Ecto neural progenitor cell (in vitro differentiated cells): ENCODE results near the gene TDRD15.
"Not testable (repeated sequence)": the region's sequence is repeated elsewhere in the genome, so short reads cannot be mapped to it uniquely, and the experiment has no call there.

ENCODE experiments used
- DNase-seq: peaks from one replicate; pipeline ENCODE4 v3.0.0-alpha.2; 2018; ENCODE audit warnings: low spot score

TDRD15 gene

DNA sequence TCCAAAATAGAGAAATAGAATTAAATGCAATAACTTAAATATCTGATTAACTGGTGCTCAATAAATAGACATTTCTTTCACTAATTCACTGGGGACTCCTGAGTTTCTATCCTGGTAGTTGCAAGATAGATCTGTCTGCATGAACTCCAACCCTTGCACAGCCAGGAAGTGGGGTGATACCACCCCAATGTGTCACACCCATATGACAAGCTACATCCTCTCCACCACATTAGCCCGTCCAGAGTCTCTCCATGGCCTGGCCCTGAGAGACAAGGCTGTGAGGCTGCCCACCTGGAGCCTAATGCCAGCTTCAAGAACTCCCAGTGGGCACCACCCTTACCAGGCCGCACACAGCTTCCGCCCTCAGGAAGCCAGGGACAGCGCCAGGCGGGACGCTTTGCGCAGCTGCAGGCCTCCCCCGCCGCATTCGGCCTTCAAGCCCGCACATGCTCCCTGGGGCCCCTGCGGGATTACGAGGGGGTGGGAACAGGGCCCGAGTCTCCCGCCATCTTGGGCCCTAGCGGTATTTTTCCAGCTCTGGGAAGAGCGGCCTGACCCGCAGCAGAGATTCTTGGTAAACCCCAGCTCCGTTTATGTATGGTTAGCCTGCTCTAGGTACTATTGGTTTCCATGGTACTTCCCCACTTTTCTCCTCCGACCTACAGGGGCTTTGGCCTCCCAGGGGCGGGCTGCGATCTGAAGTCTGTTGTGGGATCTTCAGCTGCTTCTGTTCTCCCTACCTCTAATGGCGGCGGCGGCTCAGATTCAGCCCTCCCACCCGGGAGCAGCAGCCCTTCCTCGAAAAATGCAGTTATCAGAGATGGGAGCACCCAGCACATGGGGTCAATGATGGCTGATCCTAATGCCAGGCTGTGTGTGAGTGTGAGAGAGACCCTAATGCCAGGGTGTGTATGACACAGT is at the start of gene TDRD15:
TSS of gene TDRD15 (plus strand) at position 496 of the 921 bp plus-strand sequence. CDS start 13,500 bp downstream, outside the sequence.
- no peak for DNase-seq

DNA sequence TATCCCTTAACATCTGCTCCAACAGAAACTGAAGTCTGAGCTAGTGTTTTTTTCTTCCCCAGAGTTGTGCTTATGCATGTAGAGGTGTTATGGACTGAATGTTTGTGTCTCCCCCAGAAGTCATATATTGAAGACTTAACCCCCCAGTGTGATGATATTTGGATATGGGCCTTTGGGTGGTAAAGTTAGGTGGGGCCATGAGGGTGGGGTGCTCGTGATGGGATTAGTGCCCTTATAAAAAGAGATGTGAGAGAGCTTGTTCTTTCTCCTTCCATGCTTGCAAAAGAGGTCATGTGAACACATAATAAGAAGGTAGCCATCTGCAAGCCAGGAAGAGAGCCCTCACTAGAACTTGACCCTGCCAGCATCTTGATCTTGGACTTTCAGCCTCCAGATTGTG is 45.5 kb upstream of the TDRD15 start:
- no peak for DNase-seq

DNA sequence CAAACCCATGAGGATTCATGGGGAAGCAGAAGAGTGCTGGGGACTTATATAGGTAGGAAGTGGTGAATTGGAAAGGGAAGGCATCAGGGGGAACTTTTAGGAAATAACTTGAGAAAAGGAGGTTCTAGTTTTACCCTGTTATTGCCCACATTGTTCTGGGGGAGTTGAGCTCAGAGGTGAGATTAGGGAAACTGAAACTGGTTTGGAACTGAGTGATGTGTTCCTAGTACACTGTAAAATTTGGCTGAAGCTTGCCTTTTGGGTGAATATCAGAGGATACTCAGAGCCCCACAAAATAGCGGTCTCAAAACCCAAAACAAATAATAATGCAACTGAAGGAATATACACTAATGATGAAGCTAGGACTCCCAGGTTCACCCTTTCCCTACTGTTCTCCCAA is 40.3 kb upstream of the TDRD15 start:
- no peak for DNase-seq

DNA sequence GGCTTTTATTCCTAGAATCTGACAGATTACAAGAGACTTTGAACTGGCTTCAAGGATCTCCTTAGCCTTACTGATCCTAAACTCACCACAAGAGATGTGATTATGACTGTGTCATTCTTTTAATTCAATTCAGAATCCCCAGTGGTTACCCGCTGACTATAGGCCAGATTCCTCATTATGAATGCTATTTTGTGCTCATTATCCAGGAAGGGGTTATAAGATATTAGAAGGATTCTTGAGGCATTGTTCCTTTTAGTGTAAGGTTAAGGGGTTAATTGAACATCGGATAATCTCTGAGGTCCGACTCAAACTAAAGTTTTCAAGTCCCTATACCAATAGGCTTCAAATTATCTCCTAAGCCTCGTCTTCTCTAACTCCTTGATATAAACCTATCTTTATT is 39.4 kb upstream of the TDRD15 start:
- no peak for DNase-seq

DNA sequence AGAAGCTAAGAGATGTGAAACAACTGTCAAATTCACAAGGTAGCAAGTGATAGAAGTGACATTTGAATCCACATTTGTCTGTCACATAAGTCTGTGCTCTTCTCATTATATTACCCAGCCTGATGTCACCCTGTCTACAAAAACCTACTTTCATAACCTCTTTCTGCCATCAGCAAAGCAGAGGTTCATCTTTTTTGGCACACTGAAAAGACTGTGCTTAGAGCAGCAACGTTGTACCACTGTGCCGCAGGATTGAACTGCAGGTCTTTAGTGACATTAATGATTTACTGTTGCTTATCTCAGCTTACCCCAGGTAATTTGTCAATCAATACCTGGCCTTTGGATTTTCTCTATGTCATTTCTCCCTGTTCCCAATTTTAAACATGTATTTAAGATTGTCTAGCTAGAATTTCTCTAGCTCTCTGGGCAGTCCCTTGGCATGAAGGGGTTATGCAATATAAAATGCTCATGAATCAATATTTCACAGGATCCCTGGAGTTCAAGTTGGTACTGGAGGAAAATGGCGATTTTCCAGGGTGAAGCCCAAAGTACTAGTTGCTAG is 31.4 kb upstream of the TDRD15 start:
- DNase-seq = no peak

DNA sequence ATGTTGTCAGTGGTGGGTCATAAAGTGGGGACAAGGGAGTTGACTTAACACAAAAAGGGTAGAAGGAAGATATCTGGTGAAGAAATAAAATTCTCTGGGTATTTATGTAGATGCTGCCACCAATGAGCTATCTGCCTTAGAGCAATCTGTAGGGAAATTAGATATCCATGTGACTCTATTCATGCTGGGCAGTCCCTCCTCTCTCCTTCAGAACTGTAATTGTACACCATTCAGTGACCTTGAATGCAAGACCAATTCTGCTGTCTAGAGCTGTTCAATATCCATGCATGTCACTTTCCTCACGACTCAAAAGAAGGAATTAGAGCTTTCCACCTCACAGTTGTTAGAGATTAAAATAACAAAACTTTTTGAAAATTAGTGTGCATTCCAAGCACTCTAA is 28.6 kb upstream of the TDRD15 start:
- no peak for DNase-seq

DNA sequence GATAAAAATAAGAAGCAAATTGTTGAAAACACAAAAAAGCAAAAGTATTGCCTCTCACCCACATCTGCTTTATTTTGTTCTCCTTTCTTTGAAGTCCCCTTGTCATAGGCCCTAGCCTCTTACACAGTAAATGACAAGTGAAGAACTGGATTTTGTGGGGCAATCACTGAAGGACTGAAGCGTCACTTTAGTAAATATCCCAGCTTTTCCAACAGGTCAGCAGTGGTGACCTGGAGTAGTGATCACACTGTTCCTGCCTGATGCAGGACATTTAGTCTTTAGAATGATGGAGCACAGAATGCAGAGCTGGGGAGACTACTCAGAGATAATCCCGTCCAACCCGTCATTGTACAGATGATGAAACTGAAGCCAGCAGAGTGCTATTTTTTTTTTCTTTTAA is 28.1 kb upstream of the TDRD15 start:
- DNase-seq = no peak

DNA sequence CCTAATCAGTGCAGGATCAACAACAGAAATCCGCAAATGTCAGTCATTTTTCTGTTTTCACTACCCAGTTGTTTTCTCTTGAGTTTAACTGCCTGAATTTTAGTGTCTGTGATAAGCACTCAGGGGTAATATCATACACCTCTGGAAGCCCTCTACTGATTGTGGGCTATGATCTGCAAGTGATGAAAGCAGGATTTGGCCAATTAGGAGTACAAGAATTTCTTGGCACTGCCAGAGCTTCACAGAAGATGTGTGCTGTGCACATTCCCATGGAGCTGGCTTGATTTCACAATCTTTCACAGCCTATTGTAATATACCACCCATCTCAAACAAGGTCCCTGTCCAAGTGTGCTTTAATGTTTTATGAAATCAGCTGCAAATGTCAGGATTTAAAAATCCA is 27.3 kb upstream of the TDRD15 start:
- no peak for DNase-seq

DNA sequence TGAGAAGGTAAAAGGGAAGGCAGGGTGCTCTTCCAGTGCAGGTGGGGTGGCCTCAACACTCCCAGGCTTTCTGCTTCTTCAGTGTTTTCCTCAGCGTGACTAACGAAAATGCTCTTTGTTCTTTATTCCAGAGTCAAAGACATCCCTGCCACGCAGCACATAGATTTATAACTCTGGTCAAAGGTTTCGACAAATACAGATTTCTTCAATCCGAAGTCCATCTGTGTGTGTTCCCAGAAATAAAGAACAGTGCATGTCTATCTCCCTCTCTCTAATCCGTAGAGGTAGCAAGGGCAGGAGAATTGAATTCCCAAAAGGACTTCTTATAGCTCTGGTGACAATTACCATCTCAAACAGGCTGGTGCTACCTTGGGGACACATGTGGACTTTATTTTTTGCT is 26.4 kb upstream of the TDRD15 start:
- no peak for DNase-seq

DNA sequence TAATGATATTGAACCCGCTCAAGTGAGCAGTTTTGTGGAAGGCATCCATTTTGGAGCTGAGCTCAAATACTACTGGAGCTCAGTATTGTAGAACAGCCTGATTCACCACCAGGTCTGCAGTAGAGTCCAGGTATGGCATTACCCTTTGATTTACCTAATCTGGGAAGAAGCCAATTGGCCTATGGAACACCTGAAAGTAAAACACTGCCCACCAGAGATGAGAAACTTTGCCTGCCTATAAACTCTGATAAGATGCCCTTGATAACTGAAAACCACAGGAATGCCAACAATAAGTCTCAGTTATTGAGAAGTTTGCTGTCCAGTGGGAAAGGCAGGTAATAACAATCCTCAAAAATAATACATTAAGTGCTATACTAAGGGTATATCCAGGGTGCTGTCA is 25.5 kb upstream of the TDRD15 start:
- no peak for DNase-seq

DNA sequence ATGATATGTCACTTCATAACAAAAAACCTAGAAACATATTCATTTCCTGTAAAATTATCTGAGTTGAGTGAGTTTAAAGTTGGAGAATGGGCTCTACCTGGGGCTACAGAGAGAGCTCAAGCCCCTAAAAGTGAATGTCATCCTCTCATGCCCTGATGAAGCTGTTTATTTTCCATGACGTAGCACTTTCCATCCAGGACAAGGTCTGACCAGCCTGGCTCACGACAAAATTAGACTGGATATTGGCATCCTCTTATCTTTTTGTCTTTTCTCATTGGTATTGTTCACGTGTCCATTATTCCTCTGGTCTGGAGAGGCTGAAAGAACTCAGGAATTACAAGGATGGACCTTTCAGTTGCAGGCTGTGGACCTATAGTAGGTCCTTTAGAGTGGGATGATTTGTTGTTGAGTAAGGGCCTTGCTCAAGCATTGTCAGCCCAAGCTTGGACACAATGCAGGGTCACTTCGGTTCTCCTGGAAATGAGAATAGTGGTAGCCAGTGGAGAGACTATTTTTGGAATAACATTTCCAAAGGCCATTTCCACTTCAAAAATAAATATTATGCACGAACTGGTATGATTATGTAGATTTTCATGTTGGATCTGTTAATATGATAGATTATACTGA is 24.4 kb upstream of the TDRD15 start:
- DNase-seq = no peak

DNA sequence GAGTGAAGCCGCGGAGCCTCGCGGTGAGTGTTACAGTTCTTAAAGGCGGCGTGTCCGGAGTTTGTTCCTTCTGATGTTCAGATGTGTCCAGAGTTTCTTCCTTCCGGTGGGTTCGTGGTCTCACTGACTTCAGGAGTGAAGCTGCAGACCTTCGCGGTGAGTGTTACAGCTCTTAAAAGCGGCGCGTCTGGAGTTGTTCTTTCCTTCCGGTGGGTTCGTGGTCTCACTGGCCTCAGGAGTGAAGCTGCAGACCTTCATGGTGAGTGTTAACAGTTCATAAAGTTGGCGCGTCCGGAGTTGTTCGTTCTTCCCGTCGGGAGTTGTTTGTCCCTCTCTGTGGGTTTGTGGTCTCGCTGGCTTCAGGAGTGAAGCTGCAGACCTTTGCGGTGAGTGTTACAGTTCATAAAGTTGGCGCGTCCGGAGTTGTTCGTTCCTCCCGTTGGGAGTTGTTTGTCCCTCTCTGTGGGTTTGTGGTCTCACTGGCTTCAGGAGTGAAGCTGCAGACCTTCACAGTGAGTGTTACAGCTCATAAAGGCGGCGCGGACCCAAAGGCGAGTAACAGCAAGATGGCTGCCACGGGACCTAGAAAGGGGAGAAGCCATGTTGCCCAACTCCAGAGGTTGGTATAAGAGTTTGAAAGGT is 22.1 kb upstream of the TDRD15 start:
- DNase-seq = not testable (repeated sequence)

DNA sequence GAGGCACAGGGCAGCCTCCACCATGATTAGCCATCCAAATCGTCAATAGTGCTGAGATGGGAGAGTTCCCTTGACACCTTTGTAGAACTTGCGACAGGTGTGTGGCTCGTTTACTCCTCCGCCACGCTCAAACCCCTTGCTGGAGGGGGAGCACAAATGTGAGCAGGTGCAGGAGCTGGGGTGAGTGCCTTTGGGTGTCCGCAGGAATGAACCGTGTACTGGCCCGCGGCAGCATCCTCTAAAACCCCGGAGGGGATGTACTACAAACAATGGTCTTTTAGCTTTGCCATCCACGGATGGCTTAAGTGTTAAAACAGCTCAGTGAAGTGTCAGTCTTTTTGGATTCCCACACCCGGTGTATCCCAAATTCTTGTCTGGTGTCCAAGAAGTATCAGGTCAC is 21.4 kb upstream of the TDRD15 start:
- DNase-seq = no peak

DNA sequence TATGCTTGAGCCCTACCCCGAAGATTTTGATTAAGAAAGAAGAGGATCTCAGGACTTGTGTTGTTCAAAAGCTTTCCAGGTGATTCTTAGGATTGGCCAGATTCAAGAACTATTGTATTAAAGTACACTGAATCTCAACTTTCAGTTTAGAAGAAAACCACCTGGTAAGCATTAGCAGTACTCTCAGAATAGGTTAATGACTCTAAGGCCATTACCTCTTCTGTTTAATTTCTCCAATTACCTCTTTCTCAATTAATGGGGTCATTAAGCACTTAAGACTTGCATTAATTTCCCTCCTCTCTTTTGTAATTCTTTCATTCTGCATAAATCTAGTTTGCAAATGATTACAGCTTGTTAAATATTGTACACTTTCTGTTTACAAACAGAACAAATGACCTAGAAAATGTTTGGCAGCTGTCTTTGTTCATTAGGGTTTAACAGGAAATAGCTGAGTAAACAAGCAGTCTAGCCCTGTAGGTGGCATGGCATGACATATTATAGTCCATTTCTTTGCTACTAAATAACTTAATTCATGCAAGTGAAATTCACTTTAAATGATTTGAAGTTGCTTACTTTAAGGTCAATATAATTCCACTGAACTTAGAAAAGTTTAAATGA is 20.4 kb upstream of the TDRD15 start:
- no peak for DNase-seq

DNA sequence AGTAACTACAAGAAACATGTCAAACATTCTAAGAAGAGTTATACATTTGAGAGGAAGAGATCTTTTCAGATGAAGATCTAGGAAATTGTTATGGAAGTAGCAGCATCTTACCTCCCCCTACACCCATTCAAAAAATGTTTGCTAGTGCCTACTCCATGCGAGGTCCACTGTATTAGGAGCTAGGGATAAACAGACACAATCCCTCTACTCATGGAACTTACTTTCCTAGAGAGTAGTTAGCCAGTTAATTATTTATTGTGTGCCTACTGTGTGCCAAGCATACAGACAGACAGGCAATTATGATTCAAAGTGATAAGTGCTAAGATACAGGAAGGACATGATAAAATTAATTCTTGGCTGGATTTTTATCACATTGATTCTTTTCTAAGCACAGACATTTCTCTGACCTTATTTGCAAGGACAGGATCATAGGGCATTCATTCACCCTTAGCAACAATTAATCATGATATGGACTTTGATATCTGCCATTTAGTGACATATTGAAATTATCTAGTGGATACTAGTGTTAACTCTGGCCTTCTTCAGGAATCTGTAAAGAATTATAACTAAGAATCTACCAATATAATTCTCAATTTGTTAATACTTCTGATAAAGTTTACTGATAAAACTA is 19.6 kb upstream of the TDRD15 start:
- DNase-seq = no peak

DNA sequence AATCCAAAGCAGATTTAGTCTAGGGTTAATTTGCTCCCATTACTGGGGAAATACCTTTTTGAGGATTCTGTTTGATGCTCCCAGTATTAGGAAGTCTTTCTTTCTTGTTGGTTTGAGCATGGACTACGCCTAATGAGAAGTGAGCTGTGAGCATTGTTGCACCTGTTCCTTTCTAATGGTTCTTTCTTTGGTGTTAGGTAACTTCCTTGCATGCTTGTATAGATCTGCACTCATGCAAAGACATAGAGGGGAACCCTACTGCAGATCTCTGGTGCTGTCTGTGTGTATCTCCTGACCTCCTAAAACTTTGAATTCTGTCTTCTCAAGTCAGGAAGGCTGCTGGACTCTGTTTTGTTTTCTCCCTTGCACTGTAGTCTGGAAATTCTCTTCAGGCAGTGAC is 12.8 kb upstream of the TDRD15 start:
- DNase-seq = no peak

DNA sequence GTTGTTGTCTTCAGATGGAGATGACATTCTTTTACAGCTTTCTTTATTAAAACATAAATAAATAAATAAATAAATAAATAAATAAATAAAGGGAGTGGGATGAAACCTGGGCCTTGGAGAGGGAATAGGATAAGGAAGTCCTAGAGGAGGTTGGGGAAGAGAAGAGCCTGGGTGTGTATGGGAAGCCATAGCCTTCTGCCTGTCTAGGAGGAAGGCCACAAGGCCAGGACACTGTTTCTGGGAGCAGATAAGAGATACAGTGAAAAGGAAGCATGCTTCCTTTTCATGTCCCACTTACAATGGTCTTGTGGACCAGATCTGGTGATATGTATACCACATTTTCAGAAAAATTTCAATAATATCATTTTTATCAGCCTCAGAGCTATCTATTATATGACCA is 6.1 kb upstream of the TDRD15 start:
- no peak for DNase-seq

DNA sequence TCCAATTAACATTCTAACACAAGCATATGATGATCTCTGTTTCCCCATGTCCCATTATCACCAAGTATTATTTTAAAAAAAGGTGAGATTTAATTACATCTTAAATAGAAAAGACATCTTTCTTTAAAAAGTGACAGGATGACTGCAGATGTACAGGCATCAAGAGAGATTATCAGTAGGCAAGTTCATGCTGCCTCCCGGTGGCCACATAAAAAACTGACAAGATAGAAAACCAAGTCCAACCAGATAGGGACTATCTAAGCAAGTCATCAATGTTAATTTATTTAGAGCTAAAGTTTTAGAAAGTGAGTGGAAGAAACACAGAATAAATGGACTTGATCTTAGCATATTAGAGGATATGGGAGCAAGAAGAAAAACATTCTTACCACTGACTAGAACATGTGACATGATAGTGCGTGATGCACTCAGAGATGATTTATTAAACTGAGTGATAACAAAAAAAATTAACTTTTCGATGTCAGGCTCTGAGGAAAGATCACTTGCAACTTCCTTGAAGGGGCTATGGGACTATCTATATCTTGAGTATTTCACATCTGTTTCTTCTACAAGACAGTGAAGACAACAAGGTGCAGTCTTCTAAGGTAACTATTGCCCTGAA is 5.4 kb upstream of the TDRD15 start:
- no peak for DNase-seq

DNA sequence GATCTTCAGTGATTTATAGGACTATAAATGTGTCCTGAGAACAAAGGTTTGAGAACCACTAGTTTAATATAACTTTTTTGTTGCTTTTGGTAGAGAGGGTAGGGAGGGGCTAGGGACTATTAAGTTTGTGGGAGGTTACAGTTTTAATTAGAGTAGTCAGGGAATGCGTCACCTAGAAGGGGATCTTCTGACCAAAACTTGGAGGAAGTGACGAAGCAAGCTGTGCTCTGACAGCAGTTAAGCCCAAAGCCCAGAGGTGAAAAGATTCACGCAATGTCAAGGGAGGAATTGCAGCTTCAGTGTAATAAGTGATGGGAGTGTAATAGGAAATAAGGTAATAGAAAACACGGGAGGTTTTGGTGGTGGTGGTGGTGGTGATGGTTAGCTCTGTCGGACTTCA is 8.1 kb downstream of the TDRD15 start:
- DNase-seq = no peak

DNA sequence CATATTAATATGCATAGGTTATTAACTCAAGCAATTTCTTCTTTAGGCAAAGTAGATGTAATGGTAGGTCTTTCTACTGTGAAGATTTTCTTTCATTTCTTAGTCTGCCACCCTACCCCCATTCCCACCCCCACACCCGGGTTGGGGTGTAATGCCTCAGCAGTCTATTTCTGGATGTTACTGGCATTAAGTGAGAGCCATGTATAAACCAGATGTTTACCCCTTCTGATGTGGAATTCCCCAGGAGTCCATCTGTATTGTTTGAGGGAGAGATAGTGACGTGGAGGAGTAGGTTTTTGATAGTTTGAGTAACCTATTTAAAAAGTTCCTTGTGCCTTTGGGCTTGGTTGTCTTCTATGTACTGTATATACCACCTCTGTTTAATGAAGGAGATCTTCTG is 11.8 kb downstream of the TDRD15 start:
- DNase-seq = no peak

DNA sequence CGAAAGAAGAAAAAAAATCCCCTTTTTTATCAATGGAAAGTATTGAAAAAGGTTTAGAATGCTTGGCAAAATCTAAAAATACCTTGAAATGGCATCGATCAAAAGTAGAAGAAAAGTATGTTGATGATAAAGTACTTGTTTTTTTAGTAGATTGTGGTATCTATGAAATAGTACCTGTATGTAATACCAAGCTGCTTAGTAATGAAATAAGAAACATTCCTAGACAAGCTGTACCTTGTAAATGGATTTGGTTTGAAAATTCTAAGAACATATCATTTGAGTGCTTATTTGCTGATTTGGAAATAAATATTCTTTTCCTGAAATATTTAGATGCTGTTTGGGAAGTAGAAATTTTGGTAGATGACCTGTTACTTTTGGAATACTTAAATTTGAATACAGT is 18.4 kb downstream of the TDRD15 start:
- DNase-seq = no peak
